GM13977 (cell line): ENCODE data around the gene AOC3.

Experiments used
- DNase-seq: peaks from one replicate; pipeline ENCODE4 v3.0.0; 2012; ENCODE audit warnings: low spot score
- CTCF ChIP-seq: IDR thresholded peaks from 2 replicates; pipeline ENCODE4 v1.5.1; 2012; ENCODE audit warnings: mild to moderate bottlenecking, control low read depth; ENCODE audit not compliant: insufficient read depth; ENCODE audit errors: extremely low read depth, missing control alignments
- in situ Hi-C: fragments of 300-500 bp; cut with MboI; formaldehyde crosslinking; loops from one replicate; pipeline ENCODE4 v1.12.0; 2022; ENCODE audit warnings: low sequenced_read_pairs, low pct_unique_long_range_greater_than_20kb, mixed read lengths, inconsistent platforms; ENCODE audit not compliant: unreplicated experiment

The AOC3 gene

GRCh38 chr17:42817866-42818265 is 33.1 kb upstream of the AOC3 start:
- TF ChIP-seq CTCF: no peak
- in situ Hi-C loops: no loop called here
- DNase-seq: no peak

GRCh38 chr17:42818379-42818778 is 32.6 kb upstream of the AOC3 start:
- no peak for TF ChIP-seq CTCF
- in situ Hi-C loops: no loop called here
- no peak for DNase-seq

GRCh38 chr17:42819939-42820535 is 31.0 kb upstream of the AOC3 start:
- DNase-seq: peak; percentile 61
- in situ Hi-C loops: no loop called here

GRCh38 chr17:42821176-42821575 is 29.8 kb upstream of the AOC3 start:
- in situ Hi-C loops: no loop called here
- TF ChIP-seq CTCF: no peak
- DNase-seq: no peak

More at GRCh38 chr17:42819939-42820535, 31.0 kb upstream of the AOC3 start:
- TF ChIP-seq CTCF: peak; percentile 79

- in situ Hi-C loops: no loop called here
- DNase-seq: no peak
- no peak for TF ChIP-seq CTCF
Measured at GRCh38 chr17:42827472-42827871, 23.5 kb upstream of the AOC3 start.

GRCh38 chr17:42830971-42831370 is 20.0 kb upstream of the AOC3 start:
- in situ Hi-C loops: no loop called here
- no peak for DNase-seq
- no peak for TF ChIP-seq CTCF

GRCh38 chr17:42832213-42832933 is 18.6 kb upstream of the AOC3 start:
- in situ Hi-C loops: no loop called here
- TF ChIP-seq CTCF: no peak
- no peak for DNase-seq
